ENCODE data around the gene SSBP3.

The SSBP3 gene

GRCh38 chr1:54263601-54264226 lies 142.5 kb downstream of the SSBP3 start:
- no peak for DNase-seq

- no peak for DNase-seq
Observed at GRCh38 chr1:54262244-54262643, 143.9 kb downstream of the SSBP3 start.

- no peak for DNase-seq
Observed at GRCh38 chr1:54260810-54261209, 145.4 kb downstream of the SSBP3 start.

DNA sequence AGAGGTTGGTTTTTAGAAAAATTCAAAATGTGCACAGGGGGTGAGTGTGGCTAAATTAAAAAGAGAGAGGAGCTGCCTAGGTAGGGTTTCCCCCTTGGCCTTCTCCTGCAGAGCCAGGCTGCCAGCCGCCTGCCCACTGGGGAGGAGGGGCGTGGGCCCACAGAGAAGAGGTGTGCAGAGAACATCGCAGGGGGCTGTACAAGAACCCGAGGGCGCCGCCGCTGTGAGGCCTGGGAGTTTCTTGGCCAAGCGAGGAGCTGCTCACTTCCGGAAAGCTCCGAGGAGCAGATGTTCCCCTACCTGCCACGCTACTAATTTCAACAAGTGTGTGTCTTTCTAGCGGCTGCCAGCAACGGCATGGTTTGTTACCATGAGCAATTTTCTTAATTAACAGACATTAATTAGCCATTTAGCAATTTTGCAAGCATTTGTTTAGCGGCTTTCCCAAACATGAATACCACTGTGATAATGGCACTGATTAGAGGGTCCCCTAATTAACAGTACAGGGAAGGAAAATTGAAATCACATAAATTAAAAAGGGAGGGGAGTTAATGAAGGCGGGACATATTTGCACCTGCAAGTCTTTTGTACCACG lies 146.6 kb downstream of the SSBP3 start:
- no peak for DNase-seq

- DNase-seq, result no peak
Observed at GRCh38 chr1:54257876-54258275, 148.3 kb downstream of the SSBP3 start.

DNA sequence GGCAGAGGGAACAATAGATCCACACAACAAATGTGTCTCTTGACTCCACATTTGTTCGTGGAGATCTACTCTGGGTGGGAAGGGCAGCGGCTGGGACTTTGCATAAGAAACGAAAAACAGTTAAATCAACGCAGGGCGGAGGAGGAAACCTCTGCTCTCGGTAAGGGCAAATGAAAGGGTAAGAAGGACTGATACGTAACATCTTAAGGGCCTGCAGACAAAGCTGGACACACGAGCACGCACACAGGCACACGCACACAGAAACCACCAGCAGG lies 148.9 kb downstream of the SSBP3 start:
- no peak for DNase-seq

- no peak for DNase-seq
Observed at GRCh38 chr1:54256522-54257345, 149.5 kb downstream of the SSBP3 start.

DNA sequence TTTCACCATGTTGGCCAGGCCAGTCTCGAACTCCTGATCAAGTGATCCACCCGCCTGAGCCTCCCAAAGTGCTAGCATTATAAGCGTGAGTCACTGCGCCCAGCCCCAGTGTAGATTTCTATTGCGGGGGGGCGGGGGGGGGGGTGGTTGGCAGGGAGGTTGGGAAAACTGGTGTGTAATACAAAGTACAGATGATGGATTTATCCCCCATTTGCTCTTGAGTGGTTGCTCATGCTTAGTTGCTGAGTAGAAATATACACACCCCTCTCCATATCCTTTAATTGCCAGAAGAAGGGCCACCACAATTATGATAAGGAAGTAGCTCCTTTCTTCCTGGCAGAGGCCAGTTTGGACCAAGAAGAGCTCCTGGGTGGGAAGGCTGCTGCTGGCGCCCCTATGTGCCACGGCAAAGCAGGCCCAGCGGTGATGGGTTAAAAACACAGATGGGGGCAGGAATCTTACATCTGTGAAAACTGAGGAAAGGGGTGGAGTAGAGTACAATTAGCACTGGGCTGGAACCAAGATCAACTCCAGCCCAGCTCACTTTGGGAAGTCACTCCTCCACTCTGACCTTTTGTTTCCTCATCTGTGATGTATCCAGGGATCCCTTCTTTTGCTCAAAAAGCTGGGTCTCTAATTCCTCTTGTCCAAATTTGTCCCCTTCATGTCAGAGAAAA lies 151.0 kb downstream of the SSBP3 start:
- DNase-seq, result no peak

DNA sequence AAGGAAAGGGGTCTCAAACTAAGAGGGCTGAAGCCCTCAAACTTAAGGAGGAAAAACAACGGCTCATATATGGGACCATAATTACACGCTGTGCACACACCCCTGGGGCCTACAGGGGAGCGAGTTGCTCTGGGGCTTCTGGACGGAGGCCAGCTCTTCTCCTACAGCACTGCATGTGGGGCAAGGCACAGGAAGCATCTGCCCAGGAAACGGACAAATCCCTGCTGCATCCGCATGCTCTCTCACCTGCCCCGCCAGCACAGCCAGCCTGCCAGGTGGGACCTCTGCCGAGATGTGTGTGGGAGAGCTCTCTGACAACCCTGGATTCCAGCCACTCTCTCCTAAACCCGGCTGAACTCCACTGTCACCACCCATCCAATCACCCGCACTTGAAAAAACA lies 152.1 kb downstream of the SSBP3 start:
- DNase-seq, result no peak

DNA sequence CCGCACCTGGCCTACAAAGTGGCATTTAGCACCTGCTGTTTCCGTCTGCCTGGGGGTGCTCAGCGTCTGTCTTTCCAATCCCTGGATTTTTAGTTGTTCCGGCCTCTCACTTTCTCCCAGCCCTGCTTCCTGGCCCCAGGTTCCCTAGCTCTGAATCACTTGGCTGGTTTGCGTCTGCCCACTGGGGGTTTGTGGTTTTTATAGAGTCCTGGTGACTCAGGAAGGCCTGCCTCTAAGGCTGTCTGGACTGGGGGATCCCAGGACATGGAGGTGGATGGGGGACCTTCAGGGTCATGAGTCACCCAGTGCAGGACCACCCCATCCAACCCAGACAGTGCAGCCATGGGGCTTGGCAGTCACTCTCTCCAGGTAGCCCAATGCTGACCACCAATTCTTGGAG lies 152.7 kb downstream of the SSBP3 start:
- DNase-seq, result no peak

DNA sequence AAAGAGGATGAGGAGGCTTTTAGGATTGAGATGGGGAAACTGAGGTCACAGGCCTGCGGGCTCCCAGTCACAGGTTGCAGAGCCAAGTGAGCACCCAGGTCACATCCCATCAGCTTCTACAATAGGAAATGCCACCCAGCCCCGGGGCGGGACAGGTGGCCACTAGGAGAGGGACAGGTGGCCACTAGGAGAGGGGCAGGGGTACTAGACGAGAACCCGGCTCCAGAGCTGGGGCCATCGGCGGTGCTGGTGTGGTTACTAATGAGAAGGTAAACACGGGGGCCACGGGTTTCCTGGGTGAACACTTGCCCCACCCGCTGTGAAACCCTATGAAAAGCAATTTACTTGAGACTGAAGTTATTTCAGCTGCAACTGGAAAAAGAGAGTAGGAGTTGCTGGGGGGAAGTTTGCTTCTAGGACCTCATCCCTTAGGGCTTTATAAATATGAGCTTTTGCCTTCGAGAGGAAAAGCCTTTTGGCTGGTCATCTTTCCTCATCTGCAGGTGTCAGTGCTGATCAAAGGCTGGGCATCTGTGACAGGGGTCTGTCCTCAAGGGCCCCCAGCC lies 153.7 kb downstream of the SSBP3 start:
- no peak for DNase-seq

- DNase-seq, result no peak
Observed at GRCh38 chr1:54250670-54251069, 155.5 kb downstream of the SSBP3 start.

GRCh38 chr1:54249819-54250435 lies 156.3 kb downstream of the SSBP3 start:
- no peak for DNase-seq

- DNase-seq, result no peak
Observed at GRCh38 chr1:54248966-54249365, 157.2 kb downstream of the SSBP3 start.

- no peak for DNase-seq
Observed at GRCh38 chr1:54247863-54248515, 158.2 kb downstream of the SSBP3 start.

DNA sequence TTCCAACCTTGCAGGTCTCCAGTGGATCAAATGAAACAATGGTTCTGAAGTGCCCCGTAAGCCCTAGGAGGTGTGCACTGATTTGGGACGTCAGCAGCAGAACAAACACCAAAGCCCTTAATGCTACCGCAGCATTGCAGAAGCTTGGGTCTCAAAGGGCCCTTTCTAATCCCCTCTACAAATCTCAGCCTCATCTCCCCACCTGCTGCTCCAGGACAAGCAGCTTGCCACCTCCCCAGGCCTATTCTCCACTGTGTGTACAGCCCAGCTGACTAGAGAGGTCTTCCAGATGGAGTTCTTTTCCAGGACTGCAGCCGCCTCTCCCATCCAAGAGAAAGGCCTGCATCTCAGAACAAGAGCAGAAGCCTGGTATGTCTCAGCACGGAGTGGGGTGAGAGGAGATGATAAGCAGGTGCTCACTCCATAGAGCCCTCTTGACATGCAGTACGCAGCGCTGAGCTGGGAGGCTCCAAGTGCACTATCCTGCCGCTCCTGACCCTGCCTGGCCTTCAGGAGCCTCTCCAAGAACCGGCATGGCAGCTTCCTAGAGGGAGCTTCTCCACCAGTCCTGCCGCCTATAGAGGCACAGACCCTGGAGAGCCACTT lies 160.0 kb downstream of the SSBP3 start:
- no peak for DNase-seq

DNA sequence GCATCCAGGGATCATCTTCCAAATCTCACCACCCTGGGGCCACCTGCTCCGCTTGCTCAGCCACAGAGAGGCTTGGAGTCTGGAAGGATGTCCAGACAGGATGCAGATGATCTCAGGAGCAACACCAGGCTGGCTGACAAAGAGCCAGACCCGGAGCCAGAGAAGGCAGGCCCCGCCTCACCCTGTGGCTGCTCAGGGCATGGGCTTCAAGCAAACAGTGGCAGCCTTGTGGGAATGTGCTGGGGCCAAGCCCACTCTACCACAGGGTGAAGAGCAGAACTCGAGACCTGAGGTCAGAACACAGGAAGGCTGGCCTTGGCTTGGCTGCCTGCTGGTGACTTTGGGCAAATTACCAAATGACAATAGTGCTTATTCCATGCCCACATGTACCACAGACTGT lies 160.7 kb downstream of the SSBP3 start:
- DNase-seq, result no peak

DNA sequence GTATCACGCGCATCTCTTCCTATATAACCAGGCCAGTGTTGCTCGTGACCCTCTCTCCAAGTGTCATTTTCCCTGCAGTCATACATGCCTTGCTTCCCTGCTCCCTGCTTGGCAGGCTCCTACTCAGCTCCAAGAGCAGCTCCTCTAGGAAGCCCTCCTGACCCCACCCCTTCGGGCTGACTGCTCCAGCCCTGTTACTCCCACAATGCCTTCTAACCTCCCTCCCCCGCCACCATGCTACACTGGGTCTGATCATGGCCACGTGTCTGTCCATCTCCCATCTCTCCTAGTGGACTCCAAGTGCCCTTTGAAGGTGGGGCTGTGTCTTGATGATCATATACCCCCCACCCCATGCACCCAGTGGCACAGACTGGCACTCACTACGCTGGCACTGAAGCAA lies 161.5 kb downstream of the SSBP3 start:
- DNase-seq, result no peak

DNA sequence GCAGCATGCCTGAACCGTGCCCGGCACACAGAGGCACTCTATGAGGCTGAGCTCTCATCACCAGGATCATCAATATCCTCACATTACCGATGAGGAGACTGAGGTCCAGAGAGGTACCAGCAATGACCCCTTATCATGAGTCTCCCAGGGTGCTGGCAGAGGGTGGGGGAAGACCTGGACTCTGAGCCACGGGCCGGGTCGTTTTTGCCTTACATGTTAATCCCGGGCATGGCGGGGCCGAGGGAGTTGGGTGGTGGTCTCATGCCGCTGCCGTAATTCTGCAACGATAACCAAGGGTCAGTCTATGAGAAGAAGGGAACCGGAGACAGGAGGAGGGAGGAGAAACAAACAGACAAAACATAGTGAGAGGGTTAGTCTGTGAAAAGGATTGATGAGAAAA lies 163.2 kb downstream of the SSBP3 start:
- no peak for DNase-seq

- no peak for DNase-seq
Observed at GRCh38 chr1:54241364-54241763, 164.8 kb downstream of the SSBP3 start.

- DNase-seq, result no peak
Observed at GRCh38 chr1:54240741-54241335, 165.4 kb downstream of the SSBP3 start.

DNA sequence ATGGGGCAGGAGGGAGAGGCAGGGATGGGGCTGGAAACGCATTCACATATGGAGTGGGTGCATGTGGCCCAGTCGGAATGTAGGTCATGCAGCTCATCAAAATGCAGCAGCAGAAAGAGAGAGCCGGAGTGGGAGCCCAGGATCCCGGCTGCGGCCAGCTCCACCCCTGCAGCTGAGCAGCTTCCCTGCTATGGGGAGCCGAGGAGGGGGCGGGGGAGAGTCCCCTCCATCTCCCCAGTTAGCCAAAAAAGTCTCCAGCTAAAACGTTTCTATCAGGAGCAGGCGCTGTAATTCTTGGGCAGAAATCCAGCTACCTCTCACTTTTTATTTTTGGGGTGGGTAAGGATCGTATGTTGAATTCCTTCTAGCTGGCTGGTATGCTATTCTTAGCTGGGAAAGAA lies 166.6 kb downstream of the SSBP3 start:
- DNase-seq, result no peak

Data from activated CD8-positive, alpha-beta memory T cell treated with anti-CD3 and anti-CD28 coated beads for 24 hours (primary cell).